Naive thymus-derived CD8-positive, alpha-beta T cell (primary cell): ENCODE measurements around the gene PCIF1. TPM values are rescaled to one million over a fixed set of nuclear protein-coding genes. Genes with fewer than 3 reads are reported as not detected.
"Not testable (repeated sequence)": the region's sequence is repeated elsewhere in the genome, so short reads cannot be mapped to it uniquely, and the experiment has no call there.

Source experiments
- ATAC-seq, 2 donors: fragments of 150-1000 bp; cut with Tn5 transposase in 1 of 2; sonication (Bioruptor Pico), chemical (Tn5 transposase) in 1 of 2; 1 replicate in 1 of 2; 2 replicates in 1 of 2; pipeline ENCODE4 v1.10.0; 2021; ENCODE audit warnings: mild to moderate bottlenecking in 2 of 2, moderate library complexity in 2 of 2
- POLR2A ChIA-PET: fragments of 350-600 bp; sonication (Branson Sonifier 250); formaldehyde crosslinking; loops from one replicate; lab custom pipeline; 2021; ENCODE audit warnings: antibody characterized with exemption; lab: Charles Lee
- DNase-seq, 10 donors: peaks; one replicate each; pipeline versions ENCODE4 v3.0.0 to v3.0.0-alpha.2; 2020 to 2022
- H3K27ac Mint-ChIP-seq, 10 donors: one replicate each; pipeline ENCODE4 v1.8.0; 2020 to 2022; ENCODE audit warnings: mild to moderate bottlenecking in 10 of 10, mixed read lengths in 10 of 10, moderate library complexity in 4 of 10, inconsistent platforms in 1 of 10
- H3K27me3 Mint-ChIP-seq, 5 donors: one replicate each; pipeline ENCODE4 v1.8.0; 2021 to 2022; ENCODE audit warnings: mixed read lengths in 5 of 5
- H3K36me3 Mint-ChIP-seq, 3 donors: one replicate each; pipeline ENCODE4 v1.8.0; 2020 to 2022; ENCODE audit warnings: mixed read lengths in 3 of 3, mild to moderate bottlenecking in 2 of 3, inconsistent platforms in 1 of 3
- H3K4me1 Mint-ChIP-seq, 4 donors: one replicate each; pipeline ENCODE4 v1.8.0; 2021 to 2022; ENCODE audit warnings: mixed read lengths in 4 of 4
- H3K4me3 Mint-ChIP-seq, 10 donors: one replicate each; pipeline ENCODE4 v1.8.0; 2020 to 2022; ENCODE audit warnings: mild to moderate bottlenecking in 10 of 10, mixed read lengths in 10 of 10, moderate library complexity in 6 of 10, inconsistent platforms in 1 of 10
- H3K9me3 Mint-ChIP-seq, 9 donors: one replicate each; pipeline ENCODE4 v1.8.0; 2020 to 2022; ENCODE audit warnings: mixed read lengths in 9 of 9, mild to moderate bottlenecking in 3 of 9, inconsistent platforms in 1 of 9, moderate library complexity in 1 of 9
- polyA plus RNA-seq, 3 donors: library from polyadenylated mRNA; unstranded; fragments of 300-500 nt; fragmentation: Illumina TruSeq; gene quantifications; one replicate each; pipeline ENCODE4 v1.2.3, GENCODE V29; 2021
- total RNA-seq, 8 experiments: library from RNA in 2 of 8; stranded (reverse) in 2 of 8; gene quantifications; one replicate each; pipeline ENCODE4 v1.2.3 and lab custom pipeline; 2021 to 2026

Gene PCIF1
- total and polyA plus RNA-seq, 5 experiments from 2014 or later, result 60.8 to 94.2 (median 78.7) TPM

GRCh38 chr20:45995495-45996097 is 61.1 kb downstream of the PCIF1 start:
- H3K9me3 Mint-ChIP-seq, DNase-seq, H3K36me3 Mint-ChIP-seq, ATAC-seq, POLR2A ChIA-PET: not testable (repeated sequence)
- peaks cover 31 to 55% (median 51%) of the 10 kb centered on the region in 4 donors for H3K4me1 Mint-ChIP-seq
- H3K27ac Mint-ChIP-seq, result peak overlapping the region in 1 of 10 donors; percentile 12
- H3K4me3 Mint-ChIP-seq, result peak overlapping the region in 1 of 10 donors; percentile 45
- H3K27me3 Mint-ChIP-seq, result peaks cover 2 to 25% (median 7%) of the 10 kb centered on the region in 5 donors

DNA sequence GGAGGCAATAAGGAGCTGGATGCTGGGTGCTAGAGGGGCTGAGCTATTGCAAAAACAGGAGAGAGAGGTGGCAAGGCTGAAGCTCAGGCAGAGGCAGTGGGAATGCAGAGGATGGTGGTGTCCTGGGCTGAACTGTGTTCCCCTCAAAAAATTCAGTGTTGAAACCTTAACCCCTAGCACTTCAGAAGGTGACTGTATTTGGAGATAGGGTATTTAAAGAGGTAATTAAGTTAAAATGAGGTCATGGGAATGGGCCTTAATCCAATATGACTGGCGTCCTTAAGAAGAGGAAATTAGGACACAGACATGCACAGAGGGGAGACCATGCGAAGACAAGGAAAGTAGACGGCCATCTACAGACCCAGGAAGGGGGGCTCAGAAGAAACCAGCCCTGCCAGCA is 62.7 kb downstream of the PCIF1 start:
- H3K27ac Mint-ChIP-seq, result peak overlapping the region in 1 of 10 donors; percentile 18
- DNase-seq (no peak), ATAC-seq (no peak)
- POLR2A ChIA-PET, result interaction anchor here (1.1 kb wide), 1 partner anchor 26 kb away, joined by 4 read pairs; no protein-coding TSS in a partner anchor
- peak overlapping the region in 3 of 10 donors; percentile 28 to 58 (median 41) for H3K4me3 Mint-ChIP-seq
- no peaks in the 10 kb centered on the region for H3K9me3 Mint-ChIP-seq
- peaks cover 0 to 25% (median 5%) of the 10 kb centered on the region in 5 donors for H3K27me3 Mint-ChIP-seq
- no peaks in the 10 kb centered on the region for H3K36me3 Mint-ChIP-seq
- H3K4me1 Mint-ChIP-seq, result peaks cover 33 to 66% (median 65%) of the 10 kb centered on the region in 4 donors

Other genes with a start within 250 kb of the PCIF1 start
- gene WFDC13, start 232.6 kb upstream of the PCIF1 start, total RNA-seq, result not detected
- gene WFDC13, start 232.6 kb upstream of the PCIF1 start, polyA plus RNA-seq, result not detected
- not detected for gene WFDC10B, start 229.7 kb upstream of the PCIF1 start, total RNA-seq
- gene WFDC10B, start 229.7 kb upstream of the PCIF1 start, polyA plus RNA-seq, result not detected
- not detected for gene SPINT4, start 212.3 kb upstream of the PCIF1 start, total RNA-seq
- not detected for gene SPINT4, start 212.3 kb upstream of the PCIF1 start, polyA plus RNA-seq
- gene WFDC3, start 142.8 kb upstream of the PCIF1 start, total RNA-seq, result not detected
- under 1 TPM in 1 of 3 donors, not detected in 2; 0.73 TPM for gene WFDC3, start 142.8 kb upstream of the PCIF1 start, polyA plus RNA-seq
- 10 to 100 TPM; 18.5 to 26.3 TPM for gene DNTTIP1, start 142.7 kb upstream of the PCIF1 start, total RNA-seq
- 10 to 100 TPM; 26.3 to 41.2 (median 29.5) TPM for gene DNTTIP1, start 142.7 kb upstream of the PCIF1 start, polyA plus RNA-seq
- gene UBE2C, start 122.0 kb upstream of the PCIF1 start, total RNA-seq, result under 1 TPM in 1 of 2 experiments, not detected in 1; 0.44 TPM
- not detected for gene UBE2C, start 122.0 kb upstream of the PCIF1 start, polyA plus RNA-seq
- under 1 TPM in 1 of 2 experiments, not detected in 1; 0.58 TPM for gene TNNC2, start 107.4 kb upstream of the PCIF1 start, total RNA-seq
- gene TNNC2, start 107.4 kb upstream of the PCIF1 start, polyA plus RNA-seq, result under 1 TPM in 1 of 3 donors, not detected in 2; 0.53 TPM
- 1 to 10 TPM; 1.3 to 1.8 TPM for gene SNX21, start 100.9 kb upstream of the PCIF1 start, total RNA-seq
- 1 to 10 TPM in 2 of 3 donors, under 1 TPM in 1; 0.30 to 2.2 (median 1.4) TPM for gene SNX21, start 100.9 kb upstream of the PCIF1 start, polyA plus RNA-seq
- 10 to 100 TPM; 29.6 to 33.3 TPM for gene ACOT8, start 77.3 kb upstream of the PCIF1 start, total RNA-seq
- 10 to 100 TPM; 37.5 to 46.2 (median 38.4) TPM for gene ACOT8, start 77.3 kb upstream of the PCIF1 start, polyA plus RNA-seq
- gene ZSWIM3, start 77.1 kb upstream of the PCIF1 start, total RNA-seq, result 1 to 10 TPM; 4.3 to 4.4 TPM
- gene ZSWIM3, start 77.1 kb upstream of the PCIF1 start, polyA plus RNA-seq, result 1 to 10 TPM in 1 of 3 donors, under 1 TPM in 2; 0.35 to 2.1 (median 0.65) TPM
- gene ZSWIM1, start 53.5 kb upstream of the PCIF1 start, total RNA-seq, result 10 to 100 TPM; 16.5 to 17.6 TPM
- gene ZSWIM1, start 53.5 kb upstream of the PCIF1 start, polyA plus RNA-seq, result 1 to 10 TPM in 2 of 3 donors, under 1 TPM in 1; 0.96 to 9.8 (median 1.7) TPM
- gene SPATA25, start 47.1 kb upstream of the PCIF1 start, total RNA-seq, result 1 to 10 TPM; 4.1 to 4.8 TPM
- gene SPATA25, start 47.1 kb upstream of the PCIF1 start, polyA plus RNA-seq, result under 1 TPM in 2 of 3 donors, not detected in 1; 0.24 to 0.42 TPM
- 1 to 10 TPM; 5.0 to 5.9 TPM for gene NEURL2, start 43.5 kb upstream of the PCIF1 start, total RNA-seq
- 1 to 10 TPM in 2 of 3 donors, under 1 TPM in 1; 0.53 to 2.2 (median 1.8) TPM for gene NEURL2, start 43.5 kb upstream of the PCIF1 start, polyA plus RNA-seq
- gene CTSA, start 43.3 kb upstream of the PCIF1 start, total RNA-seq, result 10 to 100 TPM; 79.1 to 82.7 TPM
- 100 to 1,000 TPM in 1 of 3 donors, 10 to 100 TPM in 2; 79.5 to 128 (median 90.5) TPM for gene CTSA, start 43.3 kb upstream of the PCIF1 start, polyA plus RNA-seq
- under 1 TPM in 1 of 2 experiments, not detected in 1; 0.27 TPM for gene PLTP, start 22.5 kb upstream of the PCIF1 start, total RNA-seq
- 1 to 10 TPM in 1 of 3 donors, under 1 TPM in 2; 0.18 to 2.2 (median 0.68) TPM for gene PLTP, start 22.5 kb upstream of the PCIF1 start, polyA plus RNA-seq
- gene ZNF335, start 37.5 kb downstream of the PCIF1 start, total RNA-seq, result 10 to 100 TPM; 53.1 to 56.2 TPM
- gene ZNF335, start 37.5 kb downstream of the PCIF1 start, polyA plus RNA-seq, result 10 to 100 TPM in 1 of 3 donors, 1 to 10 TPM in 2; 6.4 to 13.2 (median 7.8) TPM
- gene MMP9, start 74.2 kb downstream of the PCIF1 start, total RNA-seq, result 1 to 10 TPM in 1 of 2 experiments, under 1 TPM in 1; 0.75 to 1.3 TPM
- gene MMP9, start 74.2 kb downstream of the PCIF1 start, polyA plus RNA-seq, result not detected
- gene SLC12A5, start 94.5 kb downstream of the PCIF1 start, total RNA-seq, result 1 to 10 TPM; 1.0 to 1.5 TPM
- gene SLC12A5, start 94.5 kb downstream of the PCIF1 start, polyA plus RNA-seq, result under 1 TPM in 1 of 3 donors, not detected in 2; 0.83 TPM
- gene NCOA5, start 155.3 kb downstream of the PCIF1 start, total RNA-seq, result 10 to 100 TPM; 42.2 to 43.9 TPM
- 10 to 100 TPM; 13.0 to 36.0 (median 18.4) TPM for gene NCOA5, start 155.3 kb downstream of the PCIF1 start, polyA plus RNA-seq
- gene CD40, start 183.6 kb downstream of the PCIF1 start, total RNA-seq, result 10 to 100 TPM; 10.1 to 11.8 TPM
- gene CD40, start 183.6 kb downstream of the PCIF1 start, polyA plus RNA-seq, result 1 to 10 TPM; 2.0 to 4.3 (median 3.1) TPM